Islet precursor cell (in vitro differentiated cells): ENCODE results near the gene ZAP70.
"Not testable (repeated sequence)": the region's sequence is repeated elsewhere in the genome, so short reads cannot be mapped to it uniquely, and the experiment has no call there.

Experiments used
- DNase-seq: peaks from one replicate; pipeline ENCODE4 v3.0.0-alpha.2; 2018

Gene ZAP70

GRCh38 chr2:97699765-97700444, 13.5 kb upstream of the ZAP70 start:
- peak; percentile 87 for DNase-seq

- peak; percentile 56 for DNase-seq
These were observed 12.2 kb upstream of the ZAP70 start for GRCh38 chr2:97701186-97701585.

GRCh38 chr2:97701851-97702465, 11.4 kb upstream of the ZAP70 start:
- DNase-seq: no peak

GRCh38 chr2:97702731-97703470, 10.5 kb upstream of the ZAP70 start:
- no peak for DNase-seq

- no peak for DNase-seq
These were observed 9.6 kb upstream of the ZAP70 start for GRCh38 chr2:97703741-97704140.

GRCh38 chr2:97704989-97705388, 8.4 kb upstream of the ZAP70 start:
- no peak for DNase-seq

- DNase-seq: no peak
These were observed 7.3 kb upstream of the ZAP70 start for GRCh38 chr2:97706112-97706511.

GRCh38 chr2:97706708-97707345, 6.5 kb upstream of the ZAP70 start:
- DNase-seq: no peak

- no peak for DNase-seq
These were observed 5.9 kb upstream of the ZAP70 start for GRCh38 chr2:97707362-97708047.

- no peak for DNase-seq
These were observed 5.4 kb upstream of the ZAP70 start for GRCh38 chr2:97708048-97708380.

GRCh38 chr2:97708608-97709007, 4.8 kb upstream of the ZAP70 start:
- DNase-seq: no peak

- no peak for DNase-seq
These were observed 2.0 kb upstream of the ZAP70 start for GRCh38 chr2:97711394-97711711.

- not testable (repeated sequence) for DNase-seq
These were observed 1.2 kb upstream of the ZAP70 start for GRCh38 chr2:97712175-97712574.

GRCh38 chr2:97712693-97713295, 582 bp upstream of the ZAP70 start:
- no peak for DNase-seq

- no peak for DNase-seq
These were observed 941 bp downstream of the ZAP70 start for GRCh38 chr2:97714084-97714949.

- no peak for DNase-seq
These were observed 1.7 kb downstream of the ZAP70 start for GRCh38 chr2:97714950-97715652.

- no peak for DNase-seq
These were observed 2.7 kb downstream of the ZAP70 start for GRCh38 chr2:97715951-97716694.

- DNase-seq: no peak
These were observed 3.6 kb downstream of the ZAP70 start for GRCh38 chr2:97716695-97717612.

- no peak for DNase-seq
These were observed 4.2 kb downstream of the ZAP70 start for GRCh38 chr2:97717613-97717995.
